HG03064 (cell line): ENCODE results near the gene PLEKHD1.
"Not testable (repeated sequence)": the region's sequence is repeated elsewhere in the genome, so short reads cannot be mapped to it uniquely, and the experiment has no call there.

ENCODE experiments used
- ATAC-seq: cut with Tn5 transposase; IDR thresholded peaks from one replicate; pipeline ENCODE4 v1.9.1; 2021; ENCODE audit warnings: low read depth; ENCODE audit not compliant: unreplicated experiment

The PLEKHD1 gene

DNA sequence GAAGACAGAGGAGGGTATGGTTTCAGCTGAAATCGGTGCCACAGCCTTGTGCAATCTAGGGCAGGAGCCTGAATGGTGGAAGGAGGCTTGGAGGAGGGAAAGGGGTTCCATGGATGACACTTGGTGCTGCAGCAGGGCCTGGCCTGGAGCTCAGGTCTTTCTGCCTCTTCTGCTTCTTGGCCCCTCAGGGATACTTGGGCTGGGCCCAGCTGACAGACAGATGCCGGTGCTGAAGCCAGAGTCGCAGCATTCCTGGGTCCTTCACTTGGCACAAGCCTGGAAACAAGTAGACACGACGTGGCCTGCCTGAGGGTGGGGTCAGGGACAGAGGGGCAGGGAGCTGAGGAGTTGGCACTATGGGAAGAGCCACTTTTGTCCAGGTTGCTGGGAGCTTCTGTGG, 4.4 kb upstream of the PLEKHD1 start:
- ATAC-seq: no peak

DNA sequence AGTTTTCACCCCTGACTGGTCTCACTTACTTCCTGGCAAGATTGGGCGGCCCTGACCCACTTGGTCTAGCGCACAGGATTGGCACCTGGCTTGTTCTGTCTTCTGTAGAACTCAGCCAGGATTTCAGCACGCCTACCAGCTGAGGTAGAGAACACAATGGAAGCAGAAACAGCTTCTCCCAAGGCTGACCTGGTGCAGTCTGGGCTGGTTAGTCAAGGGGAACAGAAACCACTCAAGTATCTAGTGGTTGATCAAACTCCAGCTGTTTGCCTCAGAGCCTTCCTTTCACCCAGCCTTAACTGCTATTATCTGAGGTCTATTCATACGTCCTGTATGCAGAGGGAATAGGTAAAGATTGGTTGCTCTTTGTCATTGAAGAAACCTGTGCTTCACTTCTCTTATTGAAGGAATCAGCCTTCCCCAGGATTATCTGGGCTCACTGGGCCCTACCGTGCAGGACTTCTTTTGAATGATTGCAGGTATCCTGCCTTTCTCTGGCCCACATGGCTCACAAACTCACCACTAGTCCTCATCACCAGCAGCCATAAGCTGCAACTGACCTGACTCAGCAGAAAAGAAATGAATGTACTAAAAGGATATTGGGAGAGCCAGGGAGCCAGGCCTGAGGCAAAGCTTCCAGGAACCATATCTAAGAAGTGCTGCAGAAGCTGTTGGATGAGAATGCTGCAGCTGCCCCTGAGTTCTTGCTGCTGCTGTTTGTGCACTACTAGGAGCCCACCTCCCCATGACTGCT, 2.5 kb upstream of the PLEKHD1 start:
- peak; percentile 83 for ATAC-seq

DNA sequence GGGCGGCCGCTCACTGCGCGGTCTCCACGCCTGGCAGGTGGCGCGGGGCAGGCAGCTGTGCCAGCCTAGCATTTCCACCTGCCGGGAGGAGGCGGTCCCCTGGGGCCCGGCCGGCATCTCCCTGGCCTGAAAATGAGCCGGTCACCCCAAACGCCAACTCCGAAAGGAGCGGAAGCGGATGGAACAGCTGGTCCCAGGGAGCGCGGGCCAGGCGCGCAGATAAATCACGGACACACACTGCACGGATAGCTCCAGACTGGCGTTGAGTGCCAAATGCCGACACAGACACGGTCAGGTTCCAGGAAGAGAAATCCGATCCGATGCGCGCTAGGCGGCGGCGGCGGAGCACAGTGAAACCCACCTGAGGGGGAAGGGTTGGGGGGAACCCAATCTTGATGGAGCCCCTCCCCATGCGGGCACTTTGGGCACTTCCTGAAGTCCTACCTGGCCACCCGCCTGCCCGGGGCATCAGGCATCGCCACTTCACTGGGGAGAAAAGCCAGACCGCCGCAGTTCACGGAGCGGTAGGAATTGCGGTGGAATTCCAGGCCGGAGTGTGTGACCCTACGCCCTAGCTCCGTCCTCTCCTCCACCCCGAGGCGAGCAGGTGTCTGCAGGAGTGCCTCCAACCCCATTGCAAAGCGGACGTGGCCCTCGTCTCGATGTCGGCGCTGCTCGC, 624 bp upstream of the PLEKHD1 start:
- ATAC-seq: no peak

- ATAC-seq: no peak
Observed at GRCh38 chr14:69485315-69485660, 760 bp downstream of the PLEKHD1 start.

- no peak for ATAC-seq
Observed at GRCh38 chr14:69485701-69486100, 1.2 kb downstream of the PLEKHD1 start.

DNA sequence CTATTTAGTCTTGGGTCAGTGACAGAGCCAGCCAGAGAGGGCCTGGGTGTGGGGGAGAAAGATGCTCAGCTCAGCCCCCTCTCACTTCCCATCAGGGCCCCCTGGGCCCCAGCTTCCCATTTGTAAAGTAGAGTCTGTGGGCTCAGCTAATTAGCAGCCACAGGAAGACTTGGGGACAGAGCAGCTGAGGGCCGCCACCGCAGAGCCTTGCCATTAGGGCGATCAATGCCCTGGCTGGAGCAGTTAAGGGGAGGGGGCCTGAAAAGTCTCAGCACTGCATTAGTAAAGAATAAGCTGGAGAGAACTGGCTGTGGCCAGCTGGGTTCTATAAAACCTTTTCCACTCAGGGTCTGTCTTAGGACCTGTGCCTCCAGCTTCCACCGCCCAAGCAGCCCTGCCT, 2.7 kb downstream of the PLEKHD1 start:
- ATAC-seq: no peak

DNA sequence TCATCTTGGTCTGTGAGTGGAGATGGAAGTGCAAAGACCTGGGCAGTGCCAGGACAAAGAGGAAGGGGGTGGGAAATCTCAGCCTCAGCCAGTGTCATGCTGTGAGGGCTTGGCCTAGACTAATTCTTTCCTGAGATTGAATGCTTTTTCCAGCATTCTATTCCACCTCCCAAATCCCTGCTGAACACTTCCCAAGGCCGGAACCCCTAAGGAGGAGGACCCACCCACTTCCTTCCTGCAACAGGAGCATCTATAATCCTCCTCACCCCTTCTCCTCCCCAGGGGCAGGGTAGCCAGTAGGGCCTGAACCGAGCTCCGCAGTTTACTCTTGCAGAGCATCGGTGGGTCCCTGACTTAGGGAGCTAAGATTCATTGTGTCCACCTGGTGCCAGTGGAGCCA, 3.2 kb downstream of the PLEKHD1 start:
- ATAC-seq: no peak

DNA sequence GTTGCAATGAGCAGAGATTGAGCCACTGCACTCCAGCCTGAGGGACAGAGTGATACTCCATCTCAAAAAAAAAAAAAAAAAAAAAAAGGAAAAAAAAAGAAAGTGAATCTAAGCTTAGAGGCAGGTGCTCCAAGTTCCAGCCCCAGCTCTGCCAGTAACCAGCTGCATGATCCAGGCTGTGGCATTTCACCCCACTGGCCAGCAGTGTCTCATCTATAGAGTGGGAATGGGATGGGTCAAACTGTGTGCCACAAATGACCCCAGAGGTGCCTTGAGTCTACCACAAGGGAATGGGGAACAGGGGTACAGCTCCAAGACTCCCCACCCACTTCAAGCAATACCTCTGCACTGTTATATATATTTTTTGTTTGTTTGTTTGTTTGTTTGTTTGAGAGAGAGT, 5.0 kb downstream of the PLEKHD1 start:
- ATAC-seq: no peak

GRCh38 chr14:69490219-69490918, 5.8 kb downstream of the PLEKHD1 start:
- ATAC-seq: no peak

DNA sequence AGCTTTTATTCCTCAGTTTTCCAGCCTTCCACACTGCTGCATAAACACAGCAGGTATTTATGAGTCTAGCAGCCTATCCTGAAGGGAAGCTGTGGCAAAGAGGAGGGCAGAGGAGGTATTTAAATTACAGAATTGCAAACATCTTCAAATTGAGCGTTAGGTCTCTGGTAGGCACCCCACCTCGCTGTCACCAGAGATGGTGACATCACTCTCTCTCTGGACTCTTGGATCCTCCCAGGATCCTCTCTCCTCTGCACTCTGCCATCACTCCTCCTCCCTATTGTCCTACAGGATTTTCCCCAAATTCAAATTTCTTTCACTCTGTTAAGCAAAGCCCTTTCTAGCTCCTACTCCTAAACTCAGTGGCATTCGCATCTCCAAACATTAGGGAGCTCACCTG, 6.7 kb downstream of the PLEKHD1 start:
- no peak for ATAC-seq

DNA sequence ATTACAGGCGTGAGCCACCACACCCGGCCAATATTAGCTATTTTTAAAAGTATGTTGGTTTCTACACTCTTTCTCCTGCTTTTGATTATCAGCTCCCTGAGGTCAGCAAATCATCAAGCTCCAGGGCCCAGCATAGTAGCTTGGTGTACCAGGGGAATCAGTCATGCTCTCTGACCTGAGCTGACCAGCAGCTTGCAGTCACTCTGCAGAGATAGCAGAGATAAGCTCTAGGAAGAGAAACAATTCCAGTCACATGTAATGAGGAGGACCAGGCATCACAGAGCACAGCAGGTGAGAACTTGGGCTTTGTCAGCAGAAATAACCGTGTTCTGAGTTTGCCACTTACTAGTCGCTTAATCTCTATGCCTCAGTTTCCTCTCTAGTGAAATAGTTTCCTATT, 8.5 kb downstream of the PLEKHD1 start:
- no peak for ATAC-seq

DNA sequence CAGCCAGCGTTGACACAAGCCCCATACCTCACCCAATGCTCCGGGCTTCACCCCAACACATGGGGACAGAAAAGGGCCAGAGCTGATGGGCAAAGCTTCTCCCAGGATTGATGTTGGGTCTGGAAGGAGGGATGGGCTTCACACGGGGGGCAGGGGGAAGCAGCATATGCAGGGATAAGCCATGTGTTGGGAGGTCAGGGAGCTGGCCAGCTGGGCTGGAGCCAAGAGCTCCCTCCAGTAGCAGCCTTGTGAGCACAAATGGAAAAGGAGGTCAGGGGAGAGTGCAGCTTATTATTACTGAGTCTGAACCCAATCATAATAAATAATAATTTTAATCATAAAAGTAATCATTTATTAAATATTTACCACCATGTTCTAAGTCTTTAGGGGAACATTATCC, 9.3 kb downstream of the PLEKHD1 start:
- no peak for ATAC-seq

- no peak for ATAC-seq
Observed at GRCh38 chr14:69495341-69495921, 10.9 kb downstream of the PLEKHD1 start.

DNA sequence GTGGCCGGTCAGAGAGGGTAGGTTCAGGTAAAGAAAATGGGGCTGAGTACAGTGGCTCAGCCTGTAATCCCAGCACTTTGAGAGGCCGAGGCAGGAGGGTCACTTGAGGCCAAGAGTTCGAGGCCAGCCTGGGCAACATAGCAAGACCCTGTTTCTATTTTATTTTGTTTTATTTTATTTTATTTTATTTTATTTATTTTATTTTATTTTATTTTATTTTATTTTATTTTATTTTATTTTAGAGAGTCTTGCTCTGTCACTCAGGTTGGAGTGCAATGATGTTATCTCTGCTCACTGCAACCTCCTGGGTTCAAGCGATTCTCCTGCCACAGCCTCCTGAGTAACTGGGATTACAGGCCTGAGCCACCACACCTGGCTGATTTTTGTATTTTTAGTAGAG, 13.3 kb downstream of the PLEKHD1 start:
- ATAC-seq: not testable (repeated sequence)

- not testable (repeated sequence) for ATAC-seq
Observed at GRCh38 chr14:69498286-69498685, 13.8 kb downstream of the PLEKHD1 start.

- no peak for ATAC-seq
Observed at GRCh38 chr14:69499436-69499835, 14.9 kb downstream of the PLEKHD1 start.

DNA sequence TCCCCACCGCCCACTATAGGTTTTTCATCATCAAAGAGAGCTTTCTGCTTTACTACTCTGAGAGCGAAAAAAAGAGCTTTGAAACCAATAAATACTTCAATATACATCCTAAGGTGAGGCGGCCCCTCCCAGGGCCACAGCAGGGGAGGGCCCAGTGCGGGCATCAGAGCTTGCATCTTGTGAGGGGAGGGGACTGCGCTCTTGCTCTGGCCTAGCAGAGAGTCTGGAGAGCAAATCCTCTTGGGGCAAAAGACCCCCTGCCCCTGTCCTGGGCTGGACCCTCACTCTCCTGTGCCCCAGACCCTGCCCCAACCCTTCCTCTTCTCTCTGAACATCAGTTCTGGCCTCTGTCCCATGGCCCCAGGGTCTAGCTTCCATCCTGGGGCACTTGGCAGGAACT, 15.6 kb downstream of the PLEKHD1 start:
- ATAC-seq: no peak

DNA sequence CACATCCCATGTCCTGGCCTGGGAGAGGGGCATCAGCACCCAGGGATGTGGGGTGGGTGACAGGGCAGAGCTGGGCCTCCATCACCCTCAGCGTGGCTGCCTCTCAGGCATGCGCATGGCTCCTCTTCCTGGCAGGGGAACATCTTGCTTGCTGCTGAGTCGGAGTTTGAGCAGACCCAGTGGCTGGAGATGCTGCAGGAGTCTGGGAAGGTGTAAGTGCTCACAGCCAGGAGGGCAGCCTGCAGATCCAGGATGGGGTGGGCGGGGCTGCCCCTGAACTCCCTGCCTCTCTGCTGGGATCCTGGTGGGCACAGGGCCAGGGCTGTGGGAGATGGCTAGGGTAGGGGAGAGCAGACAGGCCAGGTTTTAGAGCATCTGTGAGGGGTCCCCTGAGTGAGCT, 16.2 kb downstream of the PLEKHD1 start:
- ATAC-seq: no peak

GRCh38 chr14:69501423-69501838, 16.9 kb downstream of the PLEKHD1 start:
- no peak for ATAC-seq

DNA sequence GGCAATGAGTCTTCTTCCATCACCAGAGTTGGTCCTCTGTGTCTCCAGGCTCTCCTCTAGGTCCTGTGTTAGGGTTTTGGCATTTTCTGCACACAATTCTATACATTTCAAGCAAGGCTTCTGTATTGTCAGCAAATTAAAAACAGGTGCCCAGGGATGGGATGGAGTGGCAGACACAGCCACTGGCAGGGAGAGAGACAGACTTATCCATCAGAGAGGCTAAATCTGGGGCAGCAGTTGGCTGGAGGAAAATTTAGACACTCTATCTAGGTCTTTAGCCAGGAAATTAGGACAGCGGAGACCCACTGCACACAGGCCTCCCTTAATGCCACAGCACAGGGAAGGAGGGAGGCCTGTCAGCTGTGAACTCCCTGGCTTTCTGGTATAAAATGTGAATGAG, 20.2 kb downstream of the PLEKHD1 start:
- no peak for ATAC-seq
